ENCODE measurements around the gene HNRNPLL.
A peak's percentile ranks its signal among the peaks of the same experiment; 100 is the strongest.
"Not testable (repeated sequence)": the region's sequence is repeated elsewhere in the genome, so short reads cannot be mapped to it uniquely, and the experiment has no call there.

The HNRNPLL gene

GRCh38 chr2:38617301-38617700 lies 14.6 kb upstream of the HNRNPLL start:
- DNase-seq, result no peak

- DNase-seq, result no peak
These were observed 12.5 kb upstream of the HNRNPLL start for GRCh38 chr2:38615237-38615636.

- no peak for DNase-seq
These were observed 11.1 kb upstream of the HNRNPLL start for GRCh38 chr2:38613849-38614213.

GRCh38 chr2:38613126-38613848 lies 10.6 kb upstream of the HNRNPLL start:
- no peak for DNase-seq

GRCh38 chr2:38610851-38611801 lies 8.4 kb upstream of the HNRNPLL start:
- no peak for DNase-seq

GRCh38 chr2:38609246-38609645 lies 6.5 kb upstream of the HNRNPLL start:
- not testable (repeated sequence) for DNase-seq

GRCh38 chr2:38608755-38609154 lies 6.0 kb upstream of the HNRNPLL start:
- no peak for DNase-seq

GRCh38 chr2:38605298-38605830 lies 2.6 kb upstream of the HNRNPLL start:
- no peak for DNase-seq

GRCh38 chr2:38603402-38604290 lies 918 bp upstream of the HNRNPLL start:
- peak; percentile 79 for DNase-seq

- DNase-seq, result no peak
These were observed 494 bp downstream of the HNRNPLL start for GRCh38 chr2:38602136-38602731.

- no peak for DNase-seq
These were observed 1.1 kb downstream of the HNRNPLL start for GRCh38 chr2:38601463-38602135.

- DNase-seq, result no peak
These were observed 1.7 kb downstream of the HNRNPLL start for GRCh38 chr2:38600921-38601455.

GRCh38 chr2:38600242-38600891 lies 2.4 kb downstream of the HNRNPLL start:
- DNase-seq, result no peak

GRCh38 chr2:38599706-38600105 lies 3.0 kb downstream of the HNRNPLL start:
- no peak for DNase-seq

- no peak for DNase-seq
These were observed 3.8 kb downstream of the HNRNPLL start for GRCh38 chr2:38598991-38599295.

GRCh38 chr2:38598200-38598990 lies 4.3 kb downstream of the HNRNPLL start:
- DNase-seq, result no peak

- DNase-seq, result no peak
These were observed 5.6 kb downstream of the HNRNPLL start for GRCh38 chr2:38597115-38597514.

- no peak for DNase-seq
These were observed 6.5 kb downstream of the HNRNPLL start for GRCh38 chr2:38596229-38596628.

GRCh38 chr2:38592951-38593350 lies 9.8 kb downstream of the HNRNPLL start:
- DNase-seq, result no peak

GRCh38 chr2:38591152-38591551 lies 11.6 kb downstream of the HNRNPLL start:
- no peak for DNase-seq
